ENCODE data around the gene CYP3A7.
"Not testable (repeated sequence)": the region's sequence is repeated elsewhere in the genome, so short reads cannot be mapped to it uniquely, and the experiment has no call there.

CYP3A7 gene

DNA sequence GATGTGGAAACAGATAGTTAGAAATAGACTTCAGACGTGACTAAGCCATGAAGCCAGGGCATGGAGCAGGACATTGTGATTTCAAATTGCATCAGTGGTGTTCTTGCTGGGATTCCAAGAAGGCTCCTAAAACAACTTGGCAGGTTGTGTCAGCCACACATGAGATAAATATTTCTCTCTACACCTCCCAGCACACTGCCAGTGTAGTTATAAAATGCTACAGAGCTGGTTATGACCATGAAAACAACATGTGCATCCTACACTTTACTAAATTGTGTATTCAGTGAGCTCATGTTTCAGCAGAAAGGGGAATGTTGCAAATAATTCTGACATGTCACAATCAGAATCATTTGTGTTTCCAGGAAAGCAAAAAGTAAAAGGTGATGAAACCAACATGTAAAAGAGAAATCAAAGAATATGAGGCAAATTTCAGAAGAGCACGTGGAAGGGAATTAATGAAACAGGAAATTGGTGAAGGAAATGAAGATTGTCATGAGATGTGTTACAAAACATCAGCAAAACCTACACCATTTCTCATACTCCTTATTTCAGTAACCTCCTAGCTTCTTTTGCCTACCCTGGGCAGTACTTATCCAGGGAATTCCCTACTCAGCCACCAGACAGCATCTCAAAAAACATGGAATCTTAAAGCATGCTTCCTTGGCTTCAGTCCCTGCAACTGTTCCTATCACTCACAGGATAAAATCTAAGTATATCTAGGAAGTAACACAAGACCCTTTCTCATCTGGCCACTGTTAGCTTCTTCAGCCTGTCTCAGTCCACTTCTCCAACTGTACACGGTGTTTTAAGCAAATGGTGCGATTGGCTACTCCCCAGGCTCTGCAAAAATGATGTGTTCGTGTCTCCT, 5.8 kb upstream of the CYP3A7 start:
- DNase-seq = peak; percentile 46 to 71 (median 49)

DNA sequence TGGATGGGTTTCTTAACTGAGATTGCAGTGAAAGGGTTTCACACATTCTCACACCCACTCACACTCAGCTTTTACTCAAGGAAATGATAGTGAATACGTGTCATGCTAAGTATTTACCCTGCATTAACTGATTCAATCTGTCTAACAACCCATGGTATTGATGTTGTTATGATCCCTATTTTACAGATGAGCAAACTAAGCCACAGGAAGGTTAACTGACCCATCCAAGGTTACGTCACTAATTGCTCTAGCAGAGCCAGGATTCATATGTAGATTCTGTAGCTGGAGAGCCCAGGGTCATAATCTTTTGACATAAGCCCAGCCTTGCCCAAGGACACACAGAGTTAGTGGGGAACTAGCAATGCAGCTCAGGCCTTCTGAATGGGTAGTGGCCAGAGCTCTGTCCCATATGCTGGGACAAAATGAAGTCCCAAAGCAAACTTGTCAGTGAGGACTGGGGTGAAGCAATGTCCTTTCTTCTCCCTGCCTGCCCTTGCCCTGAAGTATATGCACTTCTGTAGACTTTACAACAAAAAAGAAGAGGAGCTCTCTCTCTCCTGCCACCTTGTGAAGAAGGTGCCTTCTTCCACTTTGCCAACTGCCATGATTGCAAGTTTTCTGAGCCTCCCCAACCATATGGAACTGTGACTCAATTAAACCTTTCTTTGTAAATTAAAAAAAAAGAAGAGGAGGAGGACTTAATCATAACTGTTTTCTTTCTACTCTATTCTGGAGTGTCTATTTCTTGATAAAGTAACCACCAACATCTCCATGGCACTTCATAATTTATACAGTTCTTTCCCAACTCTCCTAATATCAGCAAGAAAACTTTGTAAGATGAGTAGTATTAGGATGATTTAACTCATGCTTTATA, 4.9 kb upstream of the CYP3A7 start:
- DNase-seq = no peak

- no peak for DNase-seq
Observed at GRCh38 chr7:99737726-99738125, 2.7 kb upstream of the CYP3A7 start.

DNA sequence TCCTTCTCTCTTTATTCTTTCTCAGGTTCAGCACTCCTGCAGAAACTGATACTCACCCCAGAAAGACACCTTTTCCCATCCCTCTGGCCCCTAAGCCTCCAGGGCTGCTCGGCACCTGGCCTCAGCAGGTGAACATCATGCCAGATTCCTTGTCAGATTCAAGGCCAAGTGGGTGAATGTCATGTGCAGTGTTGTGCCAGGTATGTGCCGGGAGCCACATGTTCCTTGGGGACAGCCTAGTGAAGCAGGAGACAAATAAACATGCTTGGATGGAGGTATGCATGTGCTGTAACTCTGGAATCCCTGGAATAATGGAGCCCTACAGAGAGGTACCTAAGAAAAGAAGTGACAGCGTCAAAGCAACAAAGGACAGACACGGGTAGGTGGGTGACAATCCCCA, 1.7 kb upstream of the CYP3A7 start:
- DNase-seq = not testable (repeated sequence)

DNA sequence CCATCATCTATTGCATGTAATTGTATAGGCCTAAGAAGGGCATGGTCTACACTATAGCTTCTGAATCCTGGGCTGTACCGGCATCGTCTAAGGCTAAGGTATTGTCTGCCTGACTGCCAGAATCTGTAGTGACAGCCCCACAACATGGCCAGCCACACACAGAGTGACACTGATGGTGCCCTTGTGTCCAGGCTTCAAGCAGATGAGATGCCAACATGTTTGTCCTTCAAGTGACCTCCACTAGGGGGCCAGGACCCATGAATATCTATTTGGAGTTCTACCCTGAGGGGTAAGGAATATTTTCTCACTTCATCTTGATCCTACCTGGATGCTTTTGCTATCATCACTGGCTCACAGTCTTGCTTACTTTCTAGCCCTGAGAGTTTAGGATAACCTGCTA, 1.5 kb downstream of the CYP3A7 start:
- DNase-seq = peak in 2 of 3 donors; percentile 12 to 34

GRCh38 chr7:99733003-99733402, 2.0 kb downstream of the CYP3A7 start:
- no peak for DNase-seq

GRCh38 chr7:99731638-99732374, 3.2 kb downstream of the CYP3A7 start:
- DNase-seq = no peak

DNA sequence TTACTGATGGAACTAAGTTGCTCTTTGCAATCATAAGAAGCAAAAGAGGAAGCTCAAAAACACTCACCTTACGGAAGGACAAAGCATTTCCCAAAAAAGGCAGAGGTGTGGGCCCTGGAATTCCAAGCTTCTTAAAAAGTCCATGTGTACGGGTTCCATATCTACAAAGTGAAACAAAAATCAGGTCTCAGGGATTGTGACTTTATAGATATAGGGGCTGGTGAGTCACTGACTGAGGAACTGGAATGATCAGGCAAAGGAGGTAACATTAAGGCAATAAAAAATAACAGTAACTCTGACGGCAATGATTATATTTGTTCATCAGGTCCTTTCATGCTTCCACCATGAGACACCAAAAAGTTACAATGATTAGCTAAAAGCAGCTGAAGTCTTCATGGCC, 4.0 kb downstream of the CYP3A7 start:
- no peak for DNase-seq

- DNase-seq = no peak
Observed at GRCh38 chr7:99730238-99730810, 4.7 kb downstream of the CYP3A7 start.

DNA sequence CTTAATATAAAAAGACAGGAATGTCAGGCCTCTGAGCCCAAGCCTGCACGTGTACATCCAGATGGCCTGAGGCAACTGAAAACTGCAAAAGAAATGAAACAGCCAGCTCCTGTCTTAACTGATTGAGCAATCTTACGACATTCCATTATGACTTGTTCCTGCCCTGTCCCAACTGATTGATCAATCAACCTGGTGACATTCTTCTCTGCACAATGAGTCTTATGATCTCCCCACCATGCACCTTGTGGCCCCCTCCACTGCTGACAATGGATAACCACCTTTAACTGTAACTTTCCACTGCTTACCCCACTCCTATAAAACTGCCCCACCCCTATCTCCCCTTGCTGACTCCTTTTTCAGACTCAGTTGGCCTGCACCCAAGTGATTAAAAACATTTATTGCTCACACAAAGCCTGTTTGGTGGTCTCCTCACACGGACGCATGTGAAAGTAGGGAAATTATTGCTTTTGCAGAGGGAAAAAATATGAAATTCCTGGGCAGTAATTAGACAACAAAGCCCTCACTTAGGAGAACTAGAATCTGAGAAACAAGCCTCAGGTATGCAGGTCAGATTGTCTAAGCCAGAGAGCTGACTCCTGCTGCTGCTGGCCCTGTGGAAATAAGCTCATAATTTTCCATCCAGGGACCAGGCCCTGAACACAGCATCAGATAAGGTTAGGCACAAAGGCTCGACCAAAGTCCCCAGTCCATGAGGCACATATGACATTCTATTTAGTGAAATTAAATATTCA, 5.3 kb downstream of the CYP3A7 start:
- no peak for DNase-seq

DNA sequence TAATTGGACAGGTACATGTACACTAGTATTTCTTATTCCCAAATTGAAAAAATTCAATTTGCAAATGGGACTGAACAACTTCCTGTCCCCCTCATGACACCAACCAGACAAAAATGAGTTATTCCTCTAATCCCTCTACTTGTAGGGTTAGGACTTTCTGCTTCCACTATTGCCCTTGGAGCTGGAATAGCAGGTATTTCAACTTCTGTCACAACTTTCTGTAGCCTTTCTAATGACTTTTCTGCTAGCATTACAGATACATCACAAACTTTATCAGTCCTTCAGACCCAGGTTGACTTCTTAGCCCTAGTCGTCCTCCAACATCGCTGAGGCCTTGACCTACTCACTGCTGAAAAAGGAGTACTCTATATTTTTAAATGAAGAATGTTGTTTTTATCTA, 6.4 kb downstream of the CYP3A7 start:
- no peak for DNase-seq

DNA sequence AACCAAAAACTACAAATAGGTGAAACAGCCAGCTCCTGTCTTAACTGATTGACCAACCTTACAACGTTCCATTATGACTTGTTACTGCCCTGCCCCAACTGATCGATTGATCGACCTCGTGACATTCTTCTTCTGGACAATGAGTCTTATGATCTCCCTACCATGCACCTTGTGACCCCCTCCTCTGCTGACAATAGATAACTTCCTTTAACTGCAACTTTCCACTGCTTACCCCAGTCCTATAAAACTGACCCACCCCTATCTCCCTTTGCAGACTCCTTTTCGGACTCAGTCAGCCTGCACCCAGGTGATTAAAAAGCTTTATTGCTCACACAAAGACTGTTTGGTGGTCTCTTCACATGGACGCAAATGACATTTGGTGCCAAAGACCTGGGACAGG, 11.8 kb downstream of the CYP3A7 start:
- DNase-seq = not testable (repeated sequence)

GRCh38 chr7:99720800-99721595, 14.0 kb downstream of the CYP3A7 start:
- DNase-seq = peak; percentile 8 to 45 (median 22)

DNA sequence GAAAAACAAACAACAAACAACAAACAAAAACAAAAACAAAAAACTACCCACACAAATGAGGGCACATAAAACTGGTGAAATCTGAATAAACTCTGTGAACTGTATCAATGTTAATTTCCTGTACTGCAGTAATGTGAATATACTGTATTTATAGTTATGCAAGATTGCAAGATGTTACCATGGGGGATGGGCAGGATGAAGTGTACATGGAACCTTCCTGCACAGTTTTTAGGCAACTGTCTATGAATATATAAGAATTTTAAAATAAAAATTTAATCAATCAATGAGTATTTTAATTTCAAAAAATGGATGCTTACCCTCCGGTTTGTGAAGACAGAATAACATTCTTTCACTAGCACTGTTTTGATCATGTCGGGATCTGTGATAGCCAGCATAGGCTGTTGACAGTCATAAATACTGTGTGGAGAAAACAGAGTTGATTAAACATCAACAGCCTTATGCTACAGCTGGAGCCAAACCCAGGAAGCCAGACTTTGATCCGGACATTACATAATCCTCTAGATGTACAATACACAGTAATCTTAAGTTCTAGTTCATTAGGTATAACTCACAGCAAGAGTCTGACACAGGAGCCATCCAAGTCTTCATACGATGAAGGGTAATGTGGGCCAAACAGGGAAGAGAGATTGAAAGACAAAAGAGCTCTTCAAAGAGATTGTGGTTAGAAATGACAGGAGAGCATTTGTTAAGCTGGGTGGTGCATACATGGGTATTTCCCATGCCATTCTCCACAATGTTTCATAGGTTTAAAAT, 14.8 kb downstream of the CYP3A7 start:
- no peak for DNase-seq

- DNase-seq = no peak
Observed at GRCh38 chr7:99713995-99714570, 20.9 kb downstream of the CYP3A7 start.

GRCh38 chr7:99709838-99710578, 25.0 kb downstream of the CYP3A7 start:
- no peak for DNase-seq

DNA sequence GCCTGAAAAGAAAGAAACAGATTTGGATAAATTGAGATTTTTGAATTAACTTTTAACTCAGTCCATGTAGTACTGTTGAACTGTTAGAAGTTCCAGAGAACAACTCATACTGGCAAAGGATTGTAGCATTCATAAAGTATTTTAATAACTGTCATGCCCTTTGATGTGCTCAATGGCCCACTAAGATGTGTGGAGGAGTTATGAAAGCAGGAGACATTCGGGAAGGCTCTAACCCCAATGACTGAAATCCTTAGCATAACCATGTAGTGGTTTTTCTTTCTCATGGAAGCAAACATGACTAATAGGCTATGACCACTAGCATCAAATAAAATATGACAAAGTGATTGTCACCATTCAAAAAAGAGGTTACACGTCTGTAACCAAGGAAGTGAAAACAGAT, 25.7 kb downstream of the CYP3A7 start:
- no peak for DNase-seq

GRCh38 chr7:99707096-99707495, 27.9 kb downstream of the CYP3A7 start:
- DNase-seq = no peak

DNA sequence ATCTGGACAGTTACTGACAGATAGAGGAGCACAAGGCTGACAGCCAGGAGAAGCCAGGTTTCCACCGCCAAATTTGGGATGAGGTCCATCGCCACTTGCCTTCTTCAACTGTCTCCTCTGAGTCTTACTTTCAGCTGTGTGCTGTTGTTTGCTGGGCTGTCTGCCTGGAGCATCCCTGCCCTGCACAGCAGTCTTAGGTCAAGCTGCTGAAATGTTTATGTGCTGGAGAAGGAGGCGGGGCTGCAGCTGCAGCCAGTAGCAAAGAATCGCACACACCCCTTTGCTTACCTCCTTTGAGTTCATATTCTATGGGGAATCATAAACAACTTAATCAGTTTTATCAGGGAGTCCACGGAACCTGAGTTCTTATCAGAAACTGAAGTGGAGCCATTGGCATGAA, 35.0 kb downstream of the CYP3A7 start:
- no peak for DNase-seq

Measured in suppressor macrophage treated with lipopolysaccharide for 1 hour (primary cell).